DMS79 (cell line): Measurements from ENCODE around the gene DGKB.

Experiments used
- DNase-seq: peaks from one replicate; lab custom pipeline; 2025; lab: John Stamatoyannopoulos, UW

DGKB gene

DNA sequence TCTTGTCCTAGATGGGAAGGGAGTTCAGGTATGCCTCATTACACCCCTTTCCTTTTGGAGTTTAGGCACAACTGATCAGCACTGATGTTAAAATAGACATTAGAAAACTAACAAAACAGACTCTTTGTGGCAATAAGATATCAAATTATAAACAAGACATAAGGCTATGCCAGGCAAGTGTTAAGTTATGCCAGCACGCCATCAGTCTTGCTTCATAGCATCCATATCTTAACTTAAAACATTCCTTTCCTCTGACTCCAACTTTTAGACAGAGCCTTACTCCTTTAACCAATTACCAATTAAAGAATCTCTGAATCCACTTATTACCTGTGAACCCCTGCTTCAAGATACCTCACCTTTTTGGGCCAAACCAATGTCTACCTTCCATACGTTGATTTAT is 786.9 kb downstream of the DGKB start:
- DNase-seq = no peak

DNA sequence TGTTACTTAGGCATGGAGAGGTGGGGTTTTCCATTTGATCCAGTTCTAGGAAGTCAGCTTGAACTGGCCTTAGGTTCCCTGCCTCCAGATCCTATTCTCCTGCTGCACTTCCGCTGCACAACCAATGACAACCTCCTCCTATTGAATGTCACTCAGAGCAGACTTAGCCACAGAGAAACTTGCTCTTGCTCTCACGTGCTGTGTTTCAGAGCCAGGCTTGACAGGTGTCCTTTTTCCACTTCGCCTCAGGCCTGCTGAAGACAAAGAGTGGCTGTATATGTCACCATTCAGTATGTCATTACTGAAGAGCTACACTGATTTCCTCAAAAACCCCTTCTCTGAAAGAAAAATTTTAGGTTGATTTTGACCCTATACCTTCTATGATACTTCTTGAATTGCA is 797.7 kb downstream of the DGKB start:
- no peak for DNase-seq

DNA sequence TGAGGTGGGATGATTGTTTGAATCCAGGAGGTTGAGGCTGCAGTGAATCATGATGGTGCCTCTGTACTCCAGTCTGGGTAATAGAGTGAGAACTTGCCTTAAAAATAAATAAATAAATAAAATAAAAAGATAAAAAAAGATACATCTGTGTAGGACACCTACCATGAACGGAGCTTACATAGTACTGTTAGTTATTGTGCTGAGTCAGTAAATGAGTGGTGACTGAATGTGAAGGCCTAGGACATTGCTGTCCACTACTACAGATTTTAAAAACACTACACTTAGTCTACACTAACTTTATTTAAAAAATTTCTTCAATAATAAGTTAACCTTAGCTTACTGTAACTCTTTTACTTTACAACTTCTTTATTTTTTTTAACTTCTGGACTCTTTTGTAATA is 806.4 kb downstream of the DGKB start:
- DNase-seq = no peak

DNA sequence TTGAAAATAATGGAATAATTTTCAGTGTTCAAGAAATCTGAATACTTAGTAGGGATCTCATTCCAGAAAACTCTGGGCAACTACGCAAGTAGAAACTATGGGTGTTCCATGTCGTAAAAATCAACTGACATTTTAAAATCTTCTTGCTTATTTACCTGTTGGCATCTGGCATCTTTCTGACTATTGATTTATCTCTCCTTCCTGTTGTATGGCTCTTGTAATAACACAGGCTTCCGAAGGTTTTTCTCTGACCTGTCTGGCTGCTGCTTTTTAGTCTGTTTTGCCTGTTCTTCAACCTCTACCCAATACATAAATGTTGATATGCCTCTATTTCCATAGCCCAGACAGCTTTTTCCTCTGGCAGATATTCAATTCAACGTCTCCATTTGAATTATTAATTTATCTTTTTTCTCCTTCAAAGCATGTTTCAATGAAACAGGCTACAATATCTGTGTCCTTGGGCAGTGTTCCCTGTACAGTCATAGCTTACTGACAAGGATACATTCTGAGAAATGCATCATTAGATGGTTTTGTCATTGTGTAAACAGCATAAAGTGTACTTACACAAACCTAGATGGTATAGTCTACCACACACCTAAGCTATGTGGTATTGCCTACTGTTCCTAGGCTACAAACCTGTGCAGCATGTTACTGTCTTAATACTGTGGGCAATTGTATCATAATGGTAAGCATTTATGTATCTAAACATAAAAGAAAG is 807.2 kb downstream of the DGKB start:
- no peak for DNase-seq
